GM12878 (cell line): ENCODE measurements around the gene LSP1. TPM values are rescaled to one million over a fixed set of nuclear protein-coding genes. Genes with fewer than 3 reads are reported as not detected.

Source experiments
- ATAC-seq: fragments of 200-7000 bp; cut with Tn5 transposase; 3 replicates; pipeline ENCODE4 v1.9.1; 2020; ENCODE audit warnings: mild to moderate bottlenecking, moderate library complexity
- BruUV-seq: library from RNA; stranded (reverse); fragments of 400-500 nt; replicated peaks from 2 replicates; lab custom pipeline; 2021; lab: Mats Ljungman, UMichigan
- CTCF ChIA-PET: fragments of 300-600 bp; sonication (Branson Sonifier 250); formaldehyde crosslinking; extraction: SDS; loops from one replicate; lab custom pipeline; 2021; ENCODE audit warnings: inconsistent platforms; lab: Yijun Ruan, JAX
- POLR2A ChIA-PET: fragments of 350-600 bp; formaldehyde crosslinking; extraction: SDS; loops from one replicate; lab custom pipeline; 2021; ENCODE audit warnings: inconsistent platforms; lab: Charles Lee
- RAD21 ChIA-PET: fragments of 300-600 bp; sonication (Branson Sonifier 250); formaldehyde crosslinking; loops from one replicate; lab custom pipeline; 2023; ENCODE audit warnings: antibody characterized with exemption; ENCODE audit not compliant: unreplicated experiment; lab: Charles Lee
- SMC1A ChIA-PET: fragments of 300-600 bp; sonication (Branson Sonifier 250); formaldehyde crosslinking; loops from one replicate; lab custom pipeline; 2023; ENCODE audit not compliant: unreplicated experiment, uncharacterized antibody; lab: Charles Lee
- DNase-seq: peaks from one replicate; pipeline ENCODE4 v3.0.0-alpha.2; 2011; ENCODE audit warnings: low read depth, low spot score
- FAIRE-seq: peaks from 3 replicates; lab custom pipeline; 2011; peaks lifted over from hg19 to GRCh38; lab: Jason Lieb, UNC
- H2AFZ ChIP-seq: 2 replicates; pipeline ENCODE4 v1.6.0; 2011; ENCODE audit warnings: low read depth, low read length, control low read depth; ENCODE audit not compliant: control insufficient read depth
- H3K27ac ChIP-seq: 2 replicates; pipeline ENCODE4 v1.5.1; 2011; ENCODE audit warnings: control low read depth; ENCODE audit not compliant: control insufficient read depth, insufficient read depth
- H3K27me3 ChIP-seq, 2 experiments: replicated peaks in 1 of 2; 2 replicates each; pipeline versions ENCODE4 v1.6.0 to v1.6.1; 2011; ENCODE audit warnings: low read length in 1 of 2; ENCODE audit not compliant: control insufficient read depth in 2 of 2, insufficient read depth in 2 of 2
- H3K36me3 ChIP-seq, 2 experiments: 2 replicates each; pipeline ENCODE4 v1.5.1; 2011; ENCODE audit warnings: low read length in 1 of 2; ENCODE audit not compliant: control insufficient read depth in 2 of 2, insufficient read depth in 2 of 2
- H3K4me1 ChIP-seq: 2 replicates; pipeline ENCODE4 v1.6.1; 2011; ENCODE audit warnings: mild to moderate bottlenecking, low read length, moderate library complexity, mixed read lengths; ENCODE audit not compliant: control insufficient read depth, insufficient read depth
- H3K4me2 ChIP-seq: 2 replicates; pipeline ENCODE4 v1.6.0; 2011; ENCODE audit warnings: control low read depth; ENCODE audit not compliant: control insufficient read depth, insufficient read depth
- H3K4me3 ChIP-seq: fragments of 200-600 bp; sonication (generic); 2 replicates; pipeline ENCODE4 v1.5.1; 2016
- H3K79me2 ChIP-seq: 2 replicates; pipeline ENCODE4 v1.6.0; 2011; ENCODE audit warnings: low read length; ENCODE audit not compliant: control insufficient read depth, insufficient read depth
- H3K9ac ChIP-seq: 2 replicates; pipeline ENCODE4 v1.8.0; 2011; ENCODE audit warnings: low read length, control low read depth, mixed read lengths; ENCODE audit not compliant: control insufficient read depth, insufficient read depth
- H3K9me3 ChIP-seq: replicated peaks from 3 replicates; pipeline ENCODE4 v1.5.1; 2011; ENCODE audit warnings: mild to moderate bottlenecking, low read length; ENCODE audit not compliant: control insufficient read depth, insufficient read depth
- H4K20me1 ChIP-seq: 2 replicates; pipeline ENCODE4 v1.6.0; 2011; ENCODE audit not compliant: control insufficient read depth, insufficient read depth
- ESRRA ChIP-seq: IDR thresholded peaks from 2 replicates; pipeline ENCODE4 v1.6.1; 2012; ENCODE audit warnings: mild to moderate bottlenecking, low read length, improper control_type of control experiment
- GATAD2B ChIP-seq: fragments of 450-650 bp; conservative IDR thresholded peaks from 2 replicates; pipeline ENCODE4 v1.6.1; 2017; ENCODE audit warnings: low read depth, mild to moderate bottlenecking, moderate library complexity
- LARP7 ChIP-seq: fragments of 450-650 bp; IDR thresholded peaks from 2 replicates; pipeline ENCODE4 v1.6.1; 2017; ENCODE audit warnings: mild to moderate bottlenecking
- NR2F1 ChIP-seq: fragments of 450-650 bp; conservative IDR thresholded peaks from 2 replicates; pipeline ENCODE4 v1.6.1; 2017; ENCODE audit warnings: mild to moderate bottlenecking
- POLR2A ChIP-seq: IDR thresholded peaks from 2 replicates; pipeline ENCODE4 v1.6.1; 2011; ENCODE audit warnings: low read depth, mild to moderate bottlenecking, low read length
- POLR2AphosphoS5 ChIP-seq: IDR thresholded peaks from 2 replicates; pipeline ENCODE4 v1.6.1; 2011; ENCODE audit warnings: mild to moderate bottlenecking, low read length, inconsistent platforms
- WGBS: methylation state at CpG from one replicate; pipeline ENCODE4 v1.1.6; 2016; ENCODE audit warnings: low lambda C conversion rate; ENCODE audit not compliant: insufficient replicate concordance, insufficient coverage; ENCODE audit errors: missing lambda C conversion rate; 5-methylcytosine and 5-hydroxymethylcytosine counted together
- in situ Hi-C: fragments of 300-500 bp; cut with MboI; formaldehyde crosslinking; loops from 9 replicates; pipeline ENCODE4 v1.14.3; 2018; ENCODE audit warnings: mixed read lengths
- intact Hi-C: fragments of 100-400 bp; cut with micrococcal nuclease; formaldehyde crosslinking; loops from one replicate; pipeline ENCODE4 v1.14.2; 2022; ENCODE audit not compliant: unreplicated experiment
- polyA plus RNA-seq, 11 experiments: library from polyadenylated mRNA; depleted of rRNA in 4 of 11; unstranded in 6 of 11; stranded (reverse) in 5 of 11; fragments of >200 nt; fragmentation: Nextera tagmentation in 4 of 11; fragmentation: Illumina TruSeq in 1 of 11; extraction: Ambion mirVana in 4 of 11; extraction: Trizol in 1 of 11; gene quantifications; 1 replicate in 1 of 11; 2 replicates in 10 of 11; pipeline versions ENCODE4 v1.2.1 to v1.2.3, GENCODE V29; 2011 to 2016; ENCODE audit warnings: inconsistent platforms in 2 of 11, missing spikeins in 2 of 11, low read depth in 1 of 11
- total RNA-seq, 4 experiments: library from RNA; depleted of rRNA in 3 of 4; stranded (reverse); fragments of >200 nt in 3 of 4; fragmentation: Illumina TruSeq in 1 of 4; extraction: Trizol in 1 of 4; gene quantifications; 2 replicates each; pipeline versions ENCODE4 v1.2.1 to v1.2.3, GENCODE V29; 2013 to 2021

The LSP1 gene
- total and polyA plus RNA-seq, 10 of the 15 experiments (the other 5 are each of a cell fraction or from before 2014, with no cell fraction given), result 19.2 to 488 (median 369) TPM

DNA sequence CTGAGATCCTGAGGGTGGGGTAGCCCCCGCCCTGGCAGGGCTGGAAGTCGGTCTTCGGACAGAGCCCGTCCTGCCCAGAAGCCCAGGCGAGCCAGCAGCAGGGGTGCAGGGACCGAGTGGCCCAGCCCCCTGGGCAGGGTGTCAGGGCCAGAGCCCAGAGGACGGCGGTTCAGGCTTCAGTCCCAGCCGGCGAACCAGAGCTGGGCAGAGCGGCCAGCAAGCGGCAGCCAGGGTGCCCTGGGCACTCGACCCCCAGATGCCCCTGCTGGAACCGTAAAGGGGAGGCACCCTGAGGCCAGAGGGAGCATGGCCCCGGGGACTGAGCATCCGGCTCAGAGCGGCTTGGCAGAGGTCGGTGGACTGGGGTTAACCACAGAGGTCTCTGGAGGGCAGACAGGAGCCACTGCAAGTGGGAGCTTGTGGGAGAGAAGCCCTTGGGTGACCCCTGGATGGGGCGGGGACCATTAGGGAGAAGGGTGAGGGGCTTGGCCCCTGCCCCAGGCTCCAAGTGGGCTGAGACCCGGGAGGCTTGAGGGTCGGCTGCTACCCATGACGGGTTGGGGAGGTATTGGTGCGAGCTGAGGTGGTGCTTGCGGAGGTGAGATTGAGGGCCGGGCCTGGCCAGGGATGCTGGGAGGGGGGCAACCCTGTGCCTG, 15.9 kb downstream of the LSP1 start:
- in situ Hi-C loops, result no loop called here
- no peaks in the 10 kb centered on the region; the same call in 1 of the 2 replicates for H4K20me1 ChIP-seq

DNA sequence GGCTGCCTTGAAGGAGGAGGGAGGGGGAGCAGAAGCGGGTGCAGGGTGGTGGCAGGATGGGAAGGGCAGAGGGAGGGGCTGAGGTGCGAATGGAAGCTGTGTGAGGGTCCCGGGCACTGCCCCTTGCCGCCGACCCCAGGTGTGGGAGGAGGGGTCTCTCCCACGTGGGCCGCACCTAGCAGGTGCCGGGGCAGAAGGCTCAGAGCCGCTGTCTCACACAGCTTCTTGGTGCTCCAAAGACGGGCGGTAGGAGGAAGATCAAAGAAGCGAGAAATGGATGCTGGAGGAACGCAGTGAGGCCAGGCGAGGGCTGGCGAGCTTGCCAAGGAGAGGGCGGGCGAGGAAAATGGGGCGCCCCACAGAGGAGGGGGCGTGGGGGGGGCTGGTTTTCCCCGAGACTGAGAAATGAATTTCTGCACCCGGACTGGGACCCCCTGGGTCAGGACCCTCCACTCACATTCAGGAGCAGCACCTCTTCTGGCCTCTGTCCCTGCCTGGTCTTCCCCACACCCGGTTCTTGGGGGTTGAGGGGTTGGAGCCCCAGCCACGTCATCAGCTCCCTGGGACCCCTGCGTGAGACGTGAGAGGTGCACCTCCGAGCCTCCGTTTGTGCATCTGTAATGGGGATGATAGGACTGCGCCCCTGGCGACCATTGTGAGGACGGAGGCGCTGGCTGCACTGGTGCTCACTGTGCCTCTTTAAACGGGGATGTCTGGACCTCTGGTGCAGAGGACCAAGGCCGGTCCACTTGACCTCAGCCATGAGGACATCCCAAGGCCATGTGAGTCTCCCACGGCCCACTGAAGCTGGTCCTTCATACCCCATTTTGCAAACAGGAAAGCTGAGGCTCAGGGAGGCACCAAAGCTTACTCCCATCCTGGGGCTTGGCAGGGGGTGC, 16.8 kb downstream of the LSP1 start:
- no peaks in the 10 kb centered on the region for H3K9me3 ChIP-seq
- no peak for DNase-seq
- no peaks in the 10 kb centered on the region for H3K27me3 ChIP-seq
- no peak overlapping the region for H3K4me2 ChIP-seq
- POLR2A ChIA-PET, result interaction anchor here (1.5 kb wide), 1 partner anchor 13 kb away, joined by 3 read pairs; no protein-coding TSS in a partner anchor
- peaks cover 0 to 5% of the 10 kb centered on the region in 2 experiments; a peak in 3 of 4 replicates for H3K36me3 ChIP-seq
- H3K27ac ChIP-seq, result no peak overlapping the region
- H2AFZ ChIP-seq, result no peak overlapping the region
- FAIRE-seq, result no peak
- no TSS peak for BruUV-seq
- WGBS, result 84% methylated on average over 32 of the region's 34 CpGs
- peaks cover 2% of the 10 kb centered on the region for H3K79me2 ChIP-seq
- H3K9ac ChIP-seq, result no peak overlapping the region
- in situ Hi-C loops (no loop called here), intact Hi-C loops (no loop called here)
- RAD21 ChIA-PET, result no interaction called here
- no peak for ATAC-seq
- SMC1A ChIA-PET, result no interaction called here
- CTCF ChIA-PET, result interaction anchor here (0.7 to 1.8 kb wide), 2 partner anchors 13 to 31 kb away, joined by 3 to 5 read pairs; partner anchors contain the start of gene TNNI2
- no peak overlapping the region for H3K4me3 ChIP-seq
- no peak for TF ChIP-seq LARP7
- TF ChIP-seq ESRRA, result no peak
- no peaks in the 10 kb centered on the region; the same call in 1 of the 2 replicates for H4K20me1 ChIP-seq
- no peaks in the 10 kb centered on the region for H3K4me1 ChIP-seq

More for the DNA sequence above, 15.9 kb downstream of the LSP1 start:
- no peak overlapping the region for H3K9ac ChIP-seq
- no peak for DNase-seq
- H3K27me3 ChIP-seq, result no peaks in the 10 kb centered on the region
- H2AFZ ChIP-seq, result no peak overlapping the region
- H3K36me3 ChIP-seq, result peaks cover 0 to 5% of the 10 kb centered on the region in 2 experiments; a peak in 3 of 4 replicates
- ChIA-PET CTCF (no interaction called here), RAD21 (no interaction called here), SMC1A (no interaction called here), POLR2A (no interaction called here)
- no peak overlapping the region for H3K4me2 ChIP-seq
- peaks cover 5% of the 10 kb centered on the region for H3K79me2 ChIP-seq
- H3K4me3 ChIP-seq, result no peak overlapping the region
- no peak for FAIRE-seq
- intact Hi-C loops, result no loop called here
- BruUV-seq, result no TSS peak
- no peaks in the 10 kb centered on the region for H3K4me1 ChIP-seq
- no peak overlapping the region for H3K27ac ChIP-seq
- peak; percentile 41 for ATAC-seq
- no peaks in the 10 kb centered on the region for H3K9me3 ChIP-seq
- TF ChIP-seq POLR2AphosphoS5, result 0 out of 2 replicates have a peak, but pooled peaks have one; percentile 35
- TF ChIP-seq NR2F1, result peak; percentile 59
- peak; percentile 72 for TF ChIP-seq POLR2A
- TF ChIP-seq GATAD2B, result no peak
- 57% methylated on average over 25 of the region's 25 CpGs for WGBS
